Effector memory CD8-positive, alpha-beta T cell (primary cell): Measurements from ENCODE around the gene STK25.

Experiments
- ATAC-seq: fragments of 150-1000 bp; cut with Tn5 transposase; replicated peaks from 2 replicates; pipeline ENCODE4 v1.10.0; 2021; ENCODE audit warnings: mild to moderate bottlenecking, moderate library complexity
- DNase-seq, 3 experiments: peaks; one replicate each; pipeline ENCODE4 v3.0.0; 2021
- H3K27ac Mint-ChIP-seq, 2 donors: one replicate each; pipeline ENCODE4 v1.8.0; 2022; ENCODE audit warnings: mild to moderate bottlenecking in 2 of 2, mixed read lengths in 2 of 2, moderate library complexity in 2 of 2
- H3K27me3 Mint-ChIP-seq, 2 donors: one replicate each; pipeline ENCODE4 v1.8.0; 2022; ENCODE audit warnings: mixed read lengths in 2 of 2
- H3K36me3 Mint-ChIP-seq: one replicate; pipeline ENCODE4 v1.8.0; 2022; ENCODE audit warnings: mild to moderate bottlenecking, moderate library complexity, mixed read lengths; ENCODE audit not compliant: insufficient read depth
- H3K4me1 Mint-ChIP-seq, 2 donors: one replicate each; pipeline ENCODE4 v1.8.0; 2022; ENCODE audit warnings: low read depth in 2 of 2, mixed read lengths in 2 of 2
- H3K4me3 Mint-ChIP-seq, 2 donors: one replicate each; pipeline ENCODE4 v1.8.0; 2022; ENCODE audit warnings: mild to moderate bottlenecking in 2 of 2, mixed read lengths in 2 of 2, moderate library complexity in 2 of 2
- H3K9me3 Mint-ChIP-seq, 2 donors: one replicate each; pipeline ENCODE4 v1.8.0; 2022; ENCODE audit warnings: mixed read lengths in 2 of 2

STK25 gene

GRCh38 chr2:241546771-241547498, 38.6 kb upstream of the STK25 start:
- Mint-ChIP-seq H3K27ac (no peak overlapping the region), H3K36me3 (no peaks in the 10 kb centered on the region), H3K9me3 (no peaks in the 10 kb centered on the region), H3K4me3 (no peak overlapping the region), H3K27me3 (peaks cover 11 to 18% of the 10 kb centered on the region in 2 donors), H3K4me1 (no peaks in the 10 kb centered on the region)
- ATAC-seq (no peak), DNase-seq (no peak)

- no peaks in the 10 kb centered on the region for H3K4me1 Mint-ChIP-seq
- no peaks in the 10 kb centered on the region for H3K9me3 Mint-ChIP-seq
- ATAC-seq: no peak
- H3K27me3 Mint-ChIP-seq: peaks cover 2 to 8% of the 10 kb centered on the region in 2 donors
- H3K27ac Mint-ChIP-seq: no peak overlapping the region
- DNase-seq: no peak
- no peaks in the 10 kb centered on the region for H3K36me3 Mint-ChIP-seq
- no peak overlapping the region for H3K4me3 Mint-ChIP-seq
Observed at GRCh38 chr2:241545523-241546473, 37.4 kb upstream of the STK25 start.

GRCh38 chr2:241545106-241545505, 36.7 kb upstream of the STK25 start:
- ATAC-seq (no peak), DNase-seq (no peak)
- Mint-ChIP-seq H3K4me3 (no peak overlapping the region), H3K4me1 (peaks cover 0 to 2% of the 10 kb centered on the region in 2 donors), H3K9me3 (no peaks in the 10 kb centered on the region), H3K27ac (no peak overlapping the region), H3K36me3 (no peaks in the 10 kb centered on the region), H3K27me3 (peaks cover 9 to 14% of the 10 kb centered on the region in 2 donors)

DNA sequence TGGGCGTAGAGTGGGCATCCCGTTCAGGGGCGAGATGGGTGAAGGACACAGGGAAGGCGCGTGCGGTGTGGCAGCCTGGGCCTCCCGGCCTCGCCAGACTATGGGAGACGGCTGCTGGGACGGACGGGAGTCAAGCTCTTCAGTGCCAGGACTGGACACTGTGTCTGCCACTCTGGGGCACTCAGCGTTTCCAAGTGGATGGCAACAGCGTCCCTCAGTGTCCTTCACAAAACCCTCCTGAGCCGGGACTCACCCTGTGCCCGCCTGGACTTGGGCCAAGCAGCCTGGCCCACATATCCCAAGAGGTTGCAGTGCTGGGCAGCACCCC, 33.9 kb upstream of the STK25 start:
- Mint-ChIP-seq H3K27ac (no peak overlapping the region), H3K4me3 (no peak overlapping the region), H3K9me3 (no peaks in the 10 kb centered on the region), H3K36me3 (no peaks in the 10 kb centered on the region), H3K27me3 (peaks cover 19 to 24% of the 10 kb centered on the region in 2 donors), H3K4me1 (peaks cover 0 to 2% of the 10 kb centered on the region in 2 donors)
- ATAC-seq: no peak
- DNase-seq: no peak

DNA sequence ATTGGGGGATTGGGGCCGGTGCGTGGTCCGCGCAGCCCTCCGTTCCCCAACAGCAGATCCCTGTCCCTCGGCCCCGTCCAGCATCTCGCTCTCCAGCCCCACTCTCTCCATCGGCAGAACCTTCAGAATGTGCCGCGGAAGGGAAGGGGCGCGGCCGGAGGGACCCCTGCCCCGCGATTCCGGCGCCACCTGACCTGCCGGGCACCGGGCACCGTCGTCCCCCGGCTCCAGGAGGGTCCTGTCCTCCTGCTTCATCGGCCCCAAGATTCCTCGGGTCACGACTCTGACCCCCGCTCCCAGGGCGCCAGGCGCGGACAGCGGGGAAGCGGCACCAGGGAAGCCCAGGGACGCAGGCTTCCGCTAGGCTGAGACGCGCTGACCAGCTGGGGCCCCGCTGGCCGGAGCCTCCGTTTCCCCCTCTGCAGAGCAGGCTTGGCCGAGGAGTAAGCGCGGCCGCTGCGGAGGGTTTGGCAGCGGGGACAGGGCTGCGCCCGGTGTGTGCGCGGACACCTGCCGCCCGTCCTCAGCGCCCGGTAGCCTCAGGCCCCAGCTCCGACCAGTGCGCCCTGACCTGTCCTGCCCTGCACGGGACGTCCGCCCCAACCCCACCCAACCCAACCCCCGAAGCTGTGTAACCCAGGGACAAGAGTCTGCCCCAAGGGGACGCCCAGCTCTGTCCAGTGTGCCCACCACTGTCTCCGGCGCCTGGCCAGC, 33.3 kb upstream of the STK25 start:
- no peak overlapping the region for H3K4me3 Mint-ChIP-seq
- H3K27ac Mint-ChIP-seq: no peak overlapping the region
- no peak for ATAC-seq
- H3K4me1 Mint-ChIP-seq: peaks cover 0 to 2% of the 10 kb centered on the region in 2 donors
- H3K9me3 Mint-ChIP-seq: no peaks in the 10 kb centered on the region
- H3K27me3 Mint-ChIP-seq: peaks cover 19 to 26% of the 10 kb centered on the region in 2 donors
- DNase-seq: no peak
- H3K36me3 Mint-ChIP-seq: no peaks in the 10 kb centered on the region

DNA sequence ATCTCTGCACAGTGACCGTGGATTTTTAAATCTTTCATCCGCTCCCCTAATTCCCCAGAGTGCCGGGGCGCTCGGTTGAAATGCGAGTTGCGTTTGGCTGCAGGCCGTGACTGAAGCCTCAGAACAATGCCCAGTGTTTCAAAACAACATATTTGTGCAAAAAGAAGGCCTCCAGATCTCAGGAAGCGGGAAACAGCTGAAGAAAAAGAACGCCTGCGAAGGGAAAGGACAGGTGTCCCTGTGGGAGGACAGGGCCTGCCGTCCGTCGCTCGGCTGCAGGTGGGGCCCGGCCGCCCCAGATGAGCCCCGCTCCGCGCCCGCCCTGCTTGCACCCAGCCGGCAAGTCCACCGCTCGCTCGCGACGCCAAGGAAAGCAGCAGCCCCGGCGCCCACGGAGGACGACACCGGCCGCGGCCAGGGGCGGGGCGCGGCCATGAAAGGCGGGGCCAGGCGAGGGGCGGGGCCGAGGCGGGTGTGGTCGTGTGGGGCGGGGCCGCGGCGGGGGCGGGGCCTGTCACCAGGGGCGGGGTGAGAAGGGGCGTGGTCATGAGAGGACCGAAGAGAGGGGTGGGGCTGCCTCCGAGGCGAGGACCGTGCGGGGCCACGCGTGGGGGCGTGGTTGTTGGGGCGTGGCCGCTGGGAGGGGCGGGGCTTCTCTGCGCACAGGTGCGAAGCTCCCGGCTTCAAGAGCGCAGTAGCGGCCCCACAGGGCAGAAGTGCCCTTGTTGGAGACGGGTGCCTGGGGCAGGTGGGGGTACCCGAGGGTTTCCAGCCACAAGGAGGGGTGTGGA, 32.6 kb upstream of the STK25 start:
- ATAC-seq: peak; percentile 78
- Mint-ChIP-seq H3K9me3 (no peaks in the 10 kb centered on the region), H3K4me3 (peak overlapping the region; percentile 51 to 73), H3K27me3 (peaks cover 19 to 34% of the 10 kb centered on the region in 2 donors), H3K36me3 (no peaks in the 10 kb centered on the region), H3K27ac (no peak overlapping the region), H3K4me1 (peaks cover 0 to 2% of the 10 kb centered on the region in 2 donors)
- peak; percentile 22 to 35 (median 27) for DNase-seq

DNA sequence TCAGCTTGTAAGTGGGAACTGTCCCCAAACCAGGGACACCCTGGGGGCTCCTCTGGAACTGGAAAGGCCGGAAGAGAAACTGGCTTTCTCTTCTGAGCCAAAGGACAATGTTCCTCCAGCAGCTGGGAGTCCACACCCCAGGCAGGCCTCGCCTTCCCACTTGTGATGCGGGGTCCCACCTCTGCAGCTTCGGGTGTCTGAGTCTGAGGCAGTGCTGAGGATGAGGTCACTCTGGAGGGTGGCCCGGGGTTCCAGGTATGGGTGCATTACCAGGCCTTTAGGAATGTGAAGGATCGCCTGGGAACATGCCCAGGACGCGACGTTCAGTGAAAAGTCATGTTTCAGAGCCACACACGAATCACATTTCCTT, 32.0 kb upstream of the STK25 start:
- Mint-ChIP-seq H3K4me1 (peaks cover 0 to 2% of the 10 kb centered on the region in 2 donors), H3K27me3 (peaks cover 19 to 35% of the 10 kb centered on the region in 2 donors), H3K4me3 (peak overlapping the region; percentile 51 to 73), H3K27ac (no peak overlapping the region), H3K9me3 (no peaks in the 10 kb centered on the region), H3K36me3 (no peaks in the 10 kb centered on the region)
- ATAC-seq (no peak), DNase-seq (no peak)

DNA sequence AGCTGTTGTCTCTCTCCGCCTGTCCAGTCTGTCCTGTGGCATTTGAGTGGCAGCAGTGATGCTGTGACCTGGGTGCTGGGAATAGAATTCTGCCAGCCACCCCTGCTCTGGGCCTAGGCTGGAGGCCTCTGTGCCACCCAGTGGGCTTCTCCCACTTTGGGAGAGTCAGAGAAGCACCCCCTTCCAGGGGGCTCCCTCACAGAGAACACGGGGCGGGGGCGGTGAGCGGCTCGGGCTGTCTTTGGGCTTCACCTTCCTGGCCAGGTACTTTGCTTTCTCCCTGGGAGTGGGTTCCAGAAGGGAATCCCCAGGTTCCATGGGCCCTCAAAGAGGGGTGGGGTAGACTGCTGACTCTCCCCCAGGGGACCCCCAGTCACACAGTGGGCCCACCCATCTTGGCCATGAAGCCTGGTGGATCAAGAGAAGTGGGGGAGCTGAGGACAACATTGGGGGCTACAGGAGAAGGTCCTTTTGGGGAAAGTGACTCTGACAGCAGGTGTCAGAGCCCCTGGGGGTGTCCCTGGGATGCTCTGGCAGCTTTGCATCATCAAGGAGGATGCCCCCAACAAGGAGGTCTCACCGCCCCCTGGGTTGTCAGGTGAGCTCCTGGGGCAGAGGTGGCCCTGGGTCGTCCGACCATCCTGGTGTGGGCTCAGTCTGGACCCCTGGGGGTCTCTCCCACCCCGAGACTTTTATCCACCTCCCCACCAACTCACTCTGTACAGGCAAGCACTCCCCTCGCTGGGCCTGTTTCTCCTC, 31.4 kb upstream of the STK25 start:
- Mint-ChIP-seq H3K36me3 (no peaks in the 10 kb centered on the region), H3K4me3 (no peak overlapping the region), H3K27ac (no peak overlapping the region), H3K4me1 (peaks cover 0 to 2% of the 10 kb centered on the region in 2 donors), H3K27me3 (peaks cover 19 to 36% of the 10 kb centered on the region in 2 donors), H3K9me3 (no peaks in the 10 kb centered on the region)
- no peak for ATAC-seq
- DNase-seq: no peak

GRCh38 chr2:241538838-241539615, 30.6 kb upstream of the STK25 start:
- no peak for ATAC-seq
- Mint-ChIP-seq H3K4me3 (no peak overlapping the region), H3K27me3 (peaks cover 24 to 44% of the 10 kb centered on the region in 2 donors), H3K27ac (no peak overlapping the region), H3K9me3 (no peaks in the 10 kb centered on the region), H3K36me3 (no peaks in the 10 kb centered on the region), H3K4me1 (peaks cover 0 to 2% of the 10 kb centered on the region in 2 donors)
- no peak for DNase-seq

GRCh38 chr2:241535871-241536655, 27.7 kb upstream of the STK25 start:
- no peak overlapping the region for H3K27ac Mint-ChIP-seq
- H3K4me1 Mint-ChIP-seq: peaks cover 0 to 2% of the 10 kb centered on the region in 2 donors
- DNase-seq: no peak
- peaks cover 26 to 62% of the 10 kb centered on the region in 2 donors for H3K27me3 Mint-ChIP-seq
- H3K9me3 Mint-ChIP-seq: no peaks in the 10 kb centered on the region
- ATAC-seq: no peak
- no peak overlapping the region for H3K4me3 Mint-ChIP-seq
- H3K36me3 Mint-ChIP-seq: no peaks in the 10 kb centered on the region

DNA sequence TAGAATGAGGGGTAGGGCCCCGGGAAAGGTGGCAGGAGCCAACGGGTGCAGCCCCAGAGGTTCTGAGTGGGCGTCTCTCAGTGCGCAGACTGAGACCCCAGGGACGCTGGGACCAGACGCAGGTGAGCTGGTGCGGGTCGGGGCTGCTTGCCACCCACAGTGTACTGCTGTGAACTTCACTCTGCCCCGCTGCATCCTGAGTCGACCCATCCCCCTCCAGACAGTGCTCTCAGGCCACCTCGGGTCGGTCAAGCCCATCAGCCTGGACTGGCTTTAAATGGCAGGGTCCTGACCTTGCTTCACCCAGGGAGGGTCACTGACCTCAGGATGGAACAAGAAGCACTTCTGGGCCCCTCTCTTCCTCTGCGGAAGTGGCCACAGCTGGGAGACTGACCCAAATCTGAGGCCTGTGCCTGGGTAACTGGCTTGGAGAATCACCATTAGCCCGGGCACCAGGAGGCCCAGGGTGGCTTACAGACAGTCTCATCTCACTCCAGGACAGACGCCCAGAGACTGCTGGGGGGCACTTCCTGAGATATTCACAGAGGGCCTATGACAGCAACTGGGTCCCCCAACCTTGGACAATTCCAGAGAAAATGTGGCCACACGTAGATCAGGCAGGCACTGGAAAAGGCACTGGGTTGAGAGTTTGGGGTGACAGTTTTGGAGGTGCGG, 26.5 kb upstream of the STK25 start:
- Mint-ChIP-seq H3K36me3 (no peaks in the 10 kb centered on the region), H3K9me3 (no peaks in the 10 kb centered on the region), H3K4me1 (no peaks in the 10 kb centered on the region), H3K4me3 (no peak overlapping the region), H3K27ac (no peak overlapping the region), H3K27me3 (peaks cover 17 to 64% of the 10 kb centered on the region in 2 donors)
- DNase-seq (no peak), ATAC-seq (no peak)
